H1 (cell line): ENCODE data around the gene CAPN14. TPM values are rescaled to one million over a fixed set of nuclear protein-coding genes. Genes with fewer than 3 reads are reported as not detected.

Experiments used
- CTCF ChIA-PET: fragments of 300-600 bp; sonication (Branson Sonifier 250); formaldehyde crosslinking; loops from one replicate; lab custom pipeline; 2021; ENCODE audit not compliant: partially characterized antibody; lab: Charles Lee
- POLR2A ChIA-PET: fragments of 300-600 bp; sonication (Branson Sonifier 250); formaldehyde crosslinking; loops from one replicate; lab custom pipeline; 2021; ENCODE audit warnings: inconsistent platforms; ENCODE audit not compliant: partially characterized antibody; lab: Charles Lee
- DNase-seq, 2 experiments: peaks; one replicate each; pipeline versions ENCODE4 v3.0.0 to v3.0.0-alpha.2; 2010 to 2022; ENCODE audit warnings: low spot score in 2 of 2, low read depth in 1 of 2, mixed read lengths in 1 of 2
- FAIRE-seq: peaks from 2 replicates; lab custom pipeline; 2011; peaks lifted over from hg19 to GRCh38; lab: Jason Lieb, UNC
- H2AFZ ChIP-seq: 2 replicates; pipeline ENCODE4 v1.8.1; 2012; ENCODE audit warnings: low read length, inconsistent platforms
- H2AK5ac ChIP-seq: 2 replicates; pipeline ENCODE4 v1.6.1; 2013; ENCODE audit warnings: low read depth, low read length
- H2BK120ac ChIP-seq: replicated peaks from 2 replicates; pipeline ENCODE3; 2013; ENCODE audit warnings: low read depth, low read length, inconsistent platforms
- H2BK12ac ChIP-seq: 2 replicates; pipeline ENCODE4 v1.6.1; 2013; ENCODE audit warnings: low read depth, low read length
- H2BK15ac ChIP-seq: 2 replicates; pipeline ENCODE4 v1.6.1; 2013; ENCODE audit warnings: low read length
- H2BK20ac ChIP-seq: 2 replicates; pipeline ENCODE4 v1.6.1; 2013; ENCODE audit warnings: low read length
- H2BK5ac ChIP-seq: 2 replicates; pipeline ENCODE4 v1.6.1; 2013; ENCODE audit warnings: low read depth, low read length
- H3K14ac ChIP-seq: 2 replicates; pipeline ENCODE4 v1.6.1; 2013; ENCODE audit warnings: inconsistent platforms; ENCODE audit not compliant: insufficient read length
- H3K18ac ChIP-seq: 2 replicates; pipeline ENCODE4 v1.6.1; 2013; ENCODE audit warnings: low read length; ENCODE audit errors: extremely low read depth
- H3K23ac ChIP-seq: 2 replicates; pipeline ENCODE4 v1.6.1; 2013; ENCODE audit warnings: inconsistent platforms; ENCODE audit not compliant: insufficient read length
- H3K23me2 ChIP-seq: 2 replicates; pipeline ENCODE4 v1.6.1; 2013; ENCODE audit warnings: low read depth, low read length
- H3K27ac ChIP-seq: 2 replicates; pipeline ENCODE4 v1.6.1; 2011; ENCODE audit warnings: low read depth, low read length, inconsistent platforms
- H3K27me3 ChIP-seq, 4 experiments: replicated peaks in 1 of 4; 1 replicate in 1 of 4; 2 replicates in 3 of 4; pipeline versions ENCODE4 v1.6.1 to v1.8.1; 2011 to 2013; ENCODE audit warnings: low read length in 3 of 4, mild to moderate bottlenecking in 3 of 4, inconsistent platforms in 2 of 4, mixed read lengths in 2 of 4, moderate library complexity in 1 of 4; ENCODE audit not compliant: control insufficient read depth in 3 of 4, insufficient read depth in 3 of 4; ENCODE audit errors: extremely low read depth in 1 of 4
- H3K36me3 ChIP-seq, 4 experiments: 2 replicates each; pipeline versions ENCODE4 v1.6.1 to v1.8.1; 2011 to 2013; ENCODE audit warnings: mild to moderate bottlenecking in 4 of 4, low read length in 3 of 4, moderate library complexity in 2 of 4, control low read depth in 1 of 4, inconsistent platforms in 1 of 4; ENCODE audit not compliant: insufficient read depth in 4 of 4, control insufficient read depth in 2 of 4
- H3K4ac ChIP-seq: replicated peaks from 2 replicates; pipeline ENCODE3; 2013; ENCODE audit warnings: low read length, low read depth, mixed read lengths, inconsistent platforms; ENCODE audit not compliant: insufficient read length
- H3K4me1 ChIP-seq, 4 experiments: replicated peaks in 1 of 4; 1 replicate in 1 of 4; 2 replicates in 3 of 4; pipeline versions ENCODE4 v1.6.1 to v1.8.1; 2011 to 2013; ENCODE audit warnings: low read length in 3 of 4, inconsistent platforms in 2 of 4, mixed read lengths in 1 of 4; ENCODE audit not compliant: insufficient read depth in 4 of 4, control insufficient read depth in 3 of 4
- H3K4me2 ChIP-seq, 2 experiments: 2 replicates each; pipeline versions ENCODE4 v1.6.1 to v1.8.1; 2011 to 2013; ENCODE audit warnings: low read depth in 2 of 2, low read length in 2 of 2, control low read depth in 1 of 2, inconsistent platforms in 1 of 2, mild to moderate bottlenecking in 1 of 2; ENCODE audit not compliant: insufficient read depth in 1 of 2
- H3K4me3 ChIP-seq, 4 experiments: fragments of 200-600, 300-600 bp in 1 of 4; sonication (generic), shearing (Covaris generic), sonication (Bioruptor Twin) in 1 of 4; 2 replicates each; pipeline versions ENCODE4 v1.5.1 to v1.8.1; 2011 to 2016; ENCODE audit warnings: low read length in 4 of 4, low read depth in 3 of 4, control low read depth in 2 of 4, inconsistent platforms in 2 of 4, mild to moderate bottlenecking in 2 of 4, mixed read lengths in 1 of 4, moderate library complexity in 1 of 4; ENCODE audit not compliant: insufficient read depth in 2 of 4; ENCODE audit errors: extremely low read depth in 1 of 4
- H3K56ac ChIP-seq: replicated peaks from 2 replicates; pipeline ENCODE3; 2013; ENCODE audit warnings: low read depth, mild to moderate bottlenecking, mixed read lengths, low read length, inconsistent platforms; ENCODE audit not compliant: insufficient read length
- H3K79me1 ChIP-seq: 2 replicates; pipeline ENCODE4 v1.6.1; 2013; ENCODE audit warnings: low read depth, low read length, control low read depth
- H3K79me2 ChIP-seq, 2 experiments: 2 replicates each; pipeline versions ENCODE4 v1.6.1 to v1.8.1; 2012 to 2013; ENCODE audit warnings: low read length in 2 of 2, mild to moderate bottlenecking in 2 of 2, inconsistent platforms in 1 of 2; ENCODE audit not compliant: insufficient read depth in 2 of 2, control insufficient read depth in 1 of 2
- H3K9ac ChIP-seq, 4 experiments: replicated peaks in 1 of 4; 1 replicate in 1 of 4; 2 replicates in 3 of 4; pipeline versions ENCODE4 v1.6.1 to v1.8.1; 2011 to 2013; ENCODE audit warnings: low read depth in 3 of 4, low read length in 3 of 4, control low read depth in 2 of 4, mild to moderate bottlenecking in 2 of 4, moderate library complexity in 2 of 4, inconsistent platforms in 1 of 4; ENCODE audit errors: extremely low read depth in 1 of 4
- H3K9me3 ChIP-seq, 2 experiments: 2 replicates each; pipeline versions ENCODE4 v1.6.1 to v1.8.1; 2012 to 2013; ENCODE audit warnings: mild to moderate bottlenecking in 2 of 2, moderate library complexity in 2 of 2, control low read depth in 1 of 2, inconsistent platforms in 1 of 2, low read depth in 1 of 2, low read length in 1 of 2, mixed read lengths in 1 of 2; ENCODE audit not compliant: insufficient read depth in 2 of 2
- H4K20me1 ChIP-seq, 2 experiments: replicated peaks in 1 of 2; 2 replicates each; pipeline versions ENCODE3 to v1.8.1; 2011 to 2013; ENCODE audit warnings: inconsistent platforms in 2 of 2, low read length in 2 of 2, mild to moderate bottlenecking in 1 of 2; ENCODE audit not compliant: insufficient read depth in 2 of 2, control insufficient read depth in 1 of 2
- H4K5ac ChIP-seq: 2 replicates; pipeline ENCODE4 v1.6.1; 2013; ENCODE audit warnings: low read length, low read depth, mixed read lengths, inconsistent platforms; ENCODE audit not compliant: insufficient read length
- H4K8ac ChIP-seq: 2 replicates; pipeline ENCODE4 v1.8.0; 2013; ENCODE audit warnings: mild to moderate bottlenecking, moderate library complexity, low read length, inconsistent platforms; ENCODE audit not compliant: insufficient read depth; ENCODE audit errors: extremely low read depth
- H4K91ac ChIP-seq: replicated peaks from 2 replicates; pipeline ENCODE3; 2013; ENCODE audit warnings: low read length, mixed read lengths, inconsistent platforms; ENCODE audit not compliant: insufficient read length
- BRCA1 ChIP-seq: IDR thresholded peaks from 2 replicates; pipeline ENCODE4 v1.6.1; 2012; ENCODE audit warnings: low read depth, low read length, improper control_type of control experiment
- CBX5 ChIP-seq: fragments of 300-800, 300-1000 bp; sonication (generic); IDR thresholded peaks from 2 replicates; pipeline ENCODE4 v1.7.1; 2016; ENCODE audit warnings: antibody characterized with exemption, low read length, low read depth
- CBX8 ChIP-seq: fragments of 300-800, 300-1000 bp; sonication (generic); IDR thresholded peaks from 2 replicates; pipeline ENCODE4 v1.7.1; 2016; ENCODE audit warnings: low read depth, low read length, borderline replicate concordance
- CTBP2 ChIP-seq: IDR thresholded peaks from 2 replicates; pipeline ENCODE4 v1.7.0; 2011; ENCODE audit warnings: borderline replicate concordance, mild to moderate bottlenecking, moderate library complexity, mixed read lengths, low read length; ENCODE audit not compliant: insufficient read depth, insufficient read length
- KDM5A ChIP-seq: fragments of 200-600 bp; IDR thresholded peaks from 2 replicates; pipeline ENCODE4 v1.7.1; 2012; ENCODE audit warnings: mild to moderate bottlenecking, low read length, inconsistent platforms, mixed read lengths
- PHF8 ChIP-seq: fragments of 200-600 bp; sonication (generic); conservative IDR thresholded peaks from 2 replicates; pipeline ENCODE4 v1.7.1; 2012; ENCODE audit warnings: low read depth, mild to moderate bottlenecking, inconsistent platforms, low read length, moderate library complexity
- POLR2AphosphoS5 ChIP-seq: IDR thresholded peaks from 2 replicates; pipeline ENCODE4 v1.6.1; 2011; ENCODE audit warnings: low read depth, low read length
- RAD21 ChIP-seq, 2 experiments: IDR thresholded peaks in 1 of 2; conservative IDR thresholded peaks in 1 of 2; 2 replicates each; pipeline ENCODE4 v1.6.1; 2011; ENCODE audit warnings: low read depth in 2 of 2, low read length in 2 of 2, improper control_type of control experiment in 1 of 2, inconsistent platforms in 1 of 2, mild to moderate bottlenecking in 1 of 2, moderate library complexity in 1 of 2
- RNF2 ChIP-seq: fragments of 200-900, 300-1000 bp; sonication (generic); IDR thresholded peaks from 2 replicates; pipeline ENCODE4 v1.7.1; 2016; ENCODE audit warnings: borderline replicate concordance, low read depth, mild to moderate bottlenecking, antibody characterized with exemption, low read length; ENCODE audit not compliant: poor library complexity, severe bottlenecking; ENCODE audit errors: missing control alignments
- SUZ12 ChIP-seq: fragments of 200-600 bp; sonication (generic); IDR thresholded peaks from 2 replicates; pipeline ENCODE4 v1.6.1; 2012; ENCODE audit warnings: mild to moderate bottlenecking, inconsistent platforms, low read length, moderate library complexity, mixed read lengths
- YY1 ChIP-seq: IDR thresholded peaks from 2 replicates; pipeline ENCODE4 v1.6.1; 2011; ENCODE audit warnings: low read depth, mild to moderate bottlenecking, low read length
- WGBS, 2 experiments: shearing (Covaris generic) in 1 of 2; methylation state at CpG; one replicate each; pipeline versions ENCODE4 v1.1.6 to v1.1.7; 2013 to 2015; ENCODE audit warnings: low lambda C conversion rate in 2 of 2, mixed read lengths in 2 of 2, inconsistent platforms in 1 of 2, low coverage in 1 of 2, missing lambda C conversion rate in 1 of 2; ENCODE audit not compliant: insufficient replicate concordance in 2 of 2, insufficient coverage in 1 of 2, insufficient read length in 1 of 2; ENCODE audit errors: extremely low coverage in 1 of 2, missing lambda C conversion rate in 1 of 2; 5-methylcytosine and 5-hydroxymethylcytosine counted together
- polyA plus RNA-seq, 7 experiments: library from polyadenylated mRNA; depleted of rRNA in 3 of 7; stranded (reverse) in 5 of 7; unstranded in 2 of 7; fragments of >200 nt in 5 of 7; fragments of 200-250 nt in 2 of 7; gene quantifications; 1 replicate in 5 of 7; 2 replicates in 1 of 7; 4 replicates in 1 of 7; pipeline versions ENCODE4 v1.2.1 to v1.2.3, GENCODE V29; 2011 to 2013; ENCODE audit warnings: missing spikeins in 2 of 7, mixed read lengths in 2 of 7
- total RNA-seq: library from RNA; stranded (reverse); fragmentation: NEBNext Ultra II Directional; extraction: Animal tissue kit (Norgen Biotek cat#: 25700); gene quantifications from 2 replicates; pipeline ENCODE4 v1.2.1, GENCODE V29; 2021
- TF ChIP-seq, protein P1 (sequence below): IDR thresholded peaks from 2 replicates; pipeline ENCODE4 v1.6.1; 2012; ENCODE audit warnings: inconsistent platforms

CAPN14 gene
- total and polyA plus RNA-seq, 2 of the 8 experiments (the other 6 are each of a cell fraction or from before 2014, with no cell fraction given): 0.07 TPM; not detected in 1

DNA sequence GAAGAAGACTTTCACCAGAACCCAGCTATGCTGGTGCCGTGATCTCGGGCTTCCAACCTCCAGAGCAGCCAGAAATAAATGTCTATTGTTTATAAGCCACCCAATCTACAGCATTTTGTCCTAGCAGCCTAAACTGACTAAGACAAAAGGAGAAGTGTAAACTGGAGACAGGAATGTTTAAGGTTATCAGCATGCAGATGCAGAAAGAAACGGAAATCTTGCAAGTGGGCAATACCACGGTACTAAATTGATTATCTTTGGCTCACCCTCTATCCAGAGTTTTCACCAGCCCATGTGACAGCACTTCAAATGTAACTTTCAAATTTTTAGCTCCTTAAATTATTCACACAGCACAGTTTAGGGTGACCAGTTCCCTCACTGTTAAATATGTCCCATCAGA is 5.7 kb upstream of the CAPN14 start:
- no peak overlapping the region for H3K4me2 ChIP-seq
- H4K91ac ChIP-seq: no peak overlapping the region
- no peaks in the 10 kb centered on the region for H3K36me3 ChIP-seq
- H3K27ac ChIP-seq: no peak overlapping the region
- no peak overlapping the region for H3K23ac ChIP-seq
- DNase-seq (no peak), FAIRE-seq (no peak)
- WGBS, 2 experiments: 92% methylated on average over 4 of the region's 4 CpGs; no CpG with 5 or more reads in 1 of the 2 experiments
- no peak overlapping the region for H3K9ac ChIP-seq
- H2BK20ac ChIP-seq: no peak overlapping the region
- H2BK5ac ChIP-seq: no peak overlapping the region
- H4K20me1 ChIP-seq: no peaks in the 10 kb centered on the region
- no peak overlapping the region for H3K56ac ChIP-seq
- ChIA-PET POLR2A (no interaction called here), CTCF (interaction anchor here (0.7 to 1.8 kb wide), 4 partner anchors 9 to 225 kb away, joined by 3 to 10 read pairs (median 4); no protein-coding TSS in a partner anchor)
- no peak overlapping the region for H2AK5ac ChIP-seq
- no peak overlapping the region for H3K4me3 ChIP-seq
- H2BK120ac ChIP-seq: no peak overlapping the region
- no peaks in the 10 kb centered on the region; a peak in 1 of 7 replicates for H3K27me3 ChIP-seq
- H2BK15ac ChIP-seq: no peak overlapping the region
- H4K5ac ChIP-seq: no peak overlapping the region
- no peak for TF ChIP-seq PHF8
- TF ChIP-seq, protein P1, sequence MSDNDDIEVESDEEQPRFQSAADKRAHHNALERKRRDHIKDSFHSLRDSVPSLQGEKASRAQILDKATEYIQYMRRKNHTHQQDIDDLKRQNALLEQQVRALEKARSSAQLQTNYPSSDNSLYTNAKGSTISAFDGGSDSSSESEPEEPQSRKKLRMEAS: no peak
- TF ChIP-seq KDM5A: no peak
- no peak for TF ChIP-seq CBX5
- TF ChIP-seq POLR2AphosphoS5: no peak
- TF ChIP-seq YY1: no peak
- no peak for TF ChIP-seq SUZ12
- no peak for TF ChIP-seq RAD21 (IDR thresholded peaks at IDR 0.05 in 1 of 2, conservative IDR thresholded peaks at IDR 0.05 in 1 of 2; ENCODE audit: low read depth in 2 of 2, low read length in 2 of 2)
- TF ChIP-seq CTBP2: no peak
- TF ChIP-seq CBX8: no peak
- no peak for TF ChIP-seq BRCA1
- no peak for TF ChIP-seq RNF2
- no peaks in the 10 kb centered on the region for H3K9me3 ChIP-seq
- no peaks in the 10 kb centered on the region for H3K23me2 ChIP-seq
- H3K4me1 ChIP-seq: no peaks in the 10 kb centered on the region
- no peaks in the 10 kb centered on the region for H3K79me1 ChIP-seq
- no peak overlapping the region for H4K8ac ChIP-seq
- no peak overlapping the region for H3K14ac ChIP-seq
- H3K18ac ChIP-seq: no peak overlapping the region
- no peak overlapping the region for H2BK12ac ChIP-seq
- H3K4ac ChIP-seq: no peak overlapping the region
- no peaks in the 10 kb centered on the region for H3K79me2 ChIP-seq
- H2AFZ ChIP-seq: no peak overlapping the region
